HepG2 (cell line): ENCODE measurements around the gene OTUD7B. TPM values are rescaled to one million over a fixed set of nuclear protein-coding genes. Genes with fewer than 3 reads are reported as not detected.

ENCODE experiments used
- CAMTA2 ChIP-seq: sonication (generic); formaldehyde crosslinking; IDR thresholded peaks from 2 replicates; pipeline ENCODE4 v1.4.0; 2020; ENCODE audit warnings: mild to moderate bottlenecking, missing genetic modification reagents, borderline replicate concordance
- FOXP4 ChIP-seq: sonication (generic); formaldehyde crosslinking; IDR thresholded peaks from 2 replicates; pipeline ENCODE4 v1.4.0; 2020; ENCODE audit warnings: missing genetic modification reagents
- GRHL1 ChIP-seq: sonication (generic); formaldehyde crosslinking; conservative IDR thresholded peaks from 2 replicates; pipeline ENCODE4 v1.8.0; 2022; ENCODE audit warnings: missing genetic modification reagents
- MXD4 ChIP-seq: IDR thresholded peaks from 2 replicates; pipeline ENCODE4 v1.6.1; 2016; ENCODE audit warnings: mild to moderate bottlenecking, missing biosample characterization, missing genetic modification reagents
- MYNN ChIP-seq: sonication (generic); formaldehyde crosslinking; IDR thresholded peaks from 2 replicates; pipeline ENCODE4 v1.4.0; 2020; ENCODE audit warnings: mild to moderate bottlenecking, low read depth, missing genetic modification reagents
- PAX8 ChIP-seq: sonication (generic); formaldehyde crosslinking; IDR thresholded peaks from 2 replicates; pipeline ENCODE4 v1.8.0; 2022; ENCODE audit warnings: mild to moderate bottlenecking, missing genetic modification reagents, borderline replicate concordance
- PBX2 ChIP-seq: IDR thresholded peaks from 2 replicates; pipeline ENCODE4 v1.6.1; 2016; ENCODE audit warnings: control low read depth
- RNF219 ChIP-seq: sonication (generic); formaldehyde crosslinking; IDR thresholded peaks from 2 replicates; pipeline ENCODE4 v1.5.0; 2020; ENCODE audit warnings: mild to moderate bottlenecking, missing genetic modification reagents
- RXRA ChIP-seq: sonication (generic); formaldehyde crosslinking; IDR thresholded peaks from 2 replicates; pipeline ENCODE4 v1.5.1; 2020; ENCODE audit warnings: missing genetic modification reagents
- SMC3 ChIP-seq: IDR thresholded peaks from 2 replicates; pipeline ENCODE4 v1.6.1; 2011; ENCODE audit warnings: low read length, improper control_type of control experiment
- TBP ChIP-seq: sonication (generic); formaldehyde crosslinking; IDR thresholded peaks from 2 replicates; pipeline ENCODE4 v1.5.0; 2020; ENCODE audit warnings: missing genetic modification reagents
- XRCC5 ChIP-seq: fragments of 200-400 bp; formaldehyde crosslinking; optimal IDR thresholded peaks from 2 replicates; pipeline ENCODE3; 2017; ENCODE audit warnings: mild to moderate bottlenecking, low read length
- ZFAT ChIP-seq: sonication (generic); formaldehyde crosslinking; conservative IDR thresholded peaks from 2 replicates; pipeline ENCODE4 v1.8.1; 2023; ENCODE audit warnings: missing genetic modification reagents, inconsistent platforms
- ZNF143 ChIP-seq: sonication (generic); formaldehyde crosslinking; IDR thresholded peaks from 2 replicates; pipeline ENCODE4 v1.4.0; 2020; ENCODE audit warnings: missing genetic modification reagents
- ZNF264 ChIP-seq: sonication (generic); formaldehyde crosslinking; IDR thresholded peaks from 2 replicates; pipeline ENCODE4 v1.4.0; 2020; ENCODE audit warnings: missing genetic modification reagents
- ZNF3 ChIP-seq: IDR thresholded peaks from 2 replicates; pipeline ENCODE4 v1.7.0; 2017; ENCODE audit warnings: inconsistent platforms
- ZNF362 ChIP-seq: sonication (generic); formaldehyde crosslinking; IDR thresholded peaks from 2 replicates; pipeline ENCODE4 v1.4.0; 2020; ENCODE audit warnings: missing genetic modification reagents, mild to moderate bottlenecking, borderline replicate concordance
- ZNF614 ChIP-seq: IDR thresholded peaks from 2 replicates; pipeline ENCODE4 v1.6.1; 2018; ENCODE audit warnings: missing biosample characterization, missing genetic modification reagents, inconsistent platforms, borderline replicate concordance
- ZNF790 ChIP-seq: sonication (generic); formaldehyde crosslinking; IDR thresholded peaks from 2 replicates; pipeline ENCODE4 v1.8.0; 2022; ENCODE audit warnings: missing genetic modification reagents, mild to moderate bottlenecking, borderline replicate concordance
- ZSCAN5A ChIP-seq: sonication (generic); formaldehyde crosslinking; IDR thresholded peaks from 2 replicates; pipeline ENCODE4 v1.8.0; 2022; ENCODE audit warnings: mild to moderate bottlenecking, missing genetic modification reagents, borderline replicate concordance
- polyA plus RNA-seq, 8 experiments: library from polyadenylated mRNA; depleted of rRNA in 3 of 8; stranded (reverse) in 7 of 8; unstranded in 1 of 8; fragments of >200 nt; fragmentation: Illumina TruSeq in 4 of 8; extraction: Trizol in 4 of 8; gene quantifications; 2 replicates each; pipeline versions ENCODE4 v1.2.1 to v1.2.3, GENCODE V29; 2011 to 2016; ENCODE audit warnings: low read depth in 4 of 8, missing spikeins in 1 of 8, mixed read lengths in 1 of 8; ENCODE audit not compliant: insufficient read depth in 1 of 8
- total RNA-seq, 5 experiments: library from RNA; depleted of rRNA; stranded (reverse); fragments of >200 nt; fragmentation: Illumina TruSeq; extraction: Trizol; gene quantifications; 2 replicates each; pipeline ENCODE4 v1.2.3, GENCODE V29; 2016; ENCODE audit warnings: low read depth in 1 of 5

The OTUD7B gene
- total and polyA plus RNA-seq, 2 of the 13 experiments (the other 11 are each of a cell fraction or from before 2014, with no cell fraction given) = 5.1 to 11.2 TPM

GRCh38 chr1:149899460-149900284 lies 110.9 kb downstream of the OTUD7B start, which contains the start of gene BOLA1 (continued):
- TF ChIP-seq RNF219 (CRISPR knock-in tag) (no peak), ZNF3 (CRISPR knock-in tag) (no peak), PAX8 (CRISPR knock-in tag) (no peak), ZNF143 (peak; percentile 98), SMC3 (no peak), ZNF790 (CRISPR knock-in tag) (no peak), ZSCAN5A (CRISPR knock-in tag) (no peak), XRCC5 (no peak), MYNN (CRISPR knock-in tag) (no peak), MXD4 (no peak), FOXP4 (CRISPR knock-in tag) (peak; percentile 24; the same call in 1 of the 2 replicates), PBX2 (no peak), ZNF614 (CRISPR knock-in tag) (no peak), ZFAT (CRISPR knock-in tag) (no peak), TBP (CRISPR knock-in tag) (no peak), ZNF362 (CRISPR knock-in tag) (no peak), ZNF264 (CRISPR knock-in tag) (no peak), GRHL1 (CRISPR knock-in tag) (no peak), RXRA (CRISPR knock-in tag) (0 out of 2 replicates have a peak, but pooled peaks have one; percentile 8), CAMTA2 (CRISPR knock-in tag) (no peak)
